ENCODE results near the gene CC2D2B. TPM values are rescaled to one million over a fixed set of nuclear protein-coding genes. Genes with fewer than 3 reads are reported as not detected.

The CC2D2B gene
- total RNA-seq, 1 donor from 2014 or later, result 2.5 TPM

DNA sequence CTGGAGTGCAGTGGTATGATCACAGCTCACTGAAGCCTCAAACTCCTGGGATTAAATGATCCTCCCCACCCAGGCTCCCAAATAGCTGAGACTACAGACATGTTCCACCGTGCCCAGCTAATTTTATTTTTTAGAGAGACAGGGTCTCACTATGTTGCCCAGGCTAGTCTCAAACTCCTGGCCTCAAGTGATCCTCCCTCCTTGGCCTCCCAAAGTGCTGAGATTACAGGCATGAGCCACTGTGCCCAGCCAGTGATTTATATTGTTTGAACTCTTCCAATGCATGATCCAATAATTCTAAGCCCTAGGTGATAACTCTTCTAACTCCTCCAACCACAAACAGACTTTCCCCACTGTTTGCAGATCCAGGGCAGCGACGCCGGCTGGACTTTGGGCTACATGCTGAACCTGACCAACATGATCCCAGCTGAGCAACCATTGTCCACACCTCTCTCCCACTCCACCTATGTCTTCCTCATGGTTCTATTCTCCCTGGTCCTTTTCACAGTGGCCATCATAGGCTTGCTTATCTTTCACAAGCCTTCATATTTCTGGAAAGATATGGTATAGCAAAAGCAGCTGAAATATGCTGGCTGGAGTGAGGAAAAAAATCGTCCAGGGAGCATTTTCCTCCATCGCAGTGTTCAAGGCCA is 41.8 kb upstream of the CC2D2B start:
- TF ChIP-seq POLR2AphosphoS5 (IDR thresholded peaks at IDR 0.05; ENCODE audit: insufficient read depth in 1 of 2, low read depth in 1 of 2) (no peak), POLR2A (IDR thresholded peaks at IDR 0.05) (no peak)
- TF ChIP-seq, protein P1, sequence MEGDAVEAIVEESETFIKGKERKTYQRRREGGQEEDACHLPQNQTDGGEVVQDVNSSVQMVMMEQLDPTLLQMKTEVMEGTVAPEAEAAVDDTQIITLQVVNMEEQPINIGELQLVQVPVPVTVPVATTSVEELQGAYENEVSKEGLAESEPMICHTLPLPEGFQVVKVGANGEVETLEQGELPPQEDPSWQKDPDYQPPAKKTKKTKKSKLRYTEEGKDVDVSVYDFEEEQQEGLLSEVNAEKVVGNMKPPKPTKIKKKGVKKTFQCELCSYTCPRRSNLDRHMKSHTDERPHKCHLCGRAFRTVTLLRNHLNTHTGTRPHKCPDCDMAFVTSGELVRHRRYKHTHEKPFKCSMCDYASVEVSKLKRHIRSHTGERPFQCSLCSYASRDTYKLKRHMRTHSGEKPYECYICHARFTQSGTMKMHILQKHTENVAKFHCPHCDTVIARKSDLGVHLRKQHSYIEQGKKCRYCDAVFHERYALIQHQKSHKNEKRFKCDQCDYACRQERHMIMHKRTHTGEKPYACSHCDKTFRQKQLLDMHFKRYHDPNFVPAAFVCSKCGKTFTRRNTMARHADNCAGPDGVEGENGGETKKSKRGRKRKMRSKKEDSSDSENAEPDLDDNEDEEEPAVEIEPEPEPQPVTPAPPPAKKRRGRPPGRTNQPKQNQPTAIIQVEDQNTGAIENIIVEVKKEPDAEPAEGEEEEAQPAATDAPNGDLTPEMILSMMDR (IDR thresholded peaks at IDR 0.05), result no peak
- no peak overlapping the region for H3K4me3 ChIP-seq
- H3K9me3 ChIP-seq, result no peaks in the 10 kb centered on the region
- intact Hi-C loops (cut with DNase I), result no loop called here
- H3K36me3 ChIP-seq, result peaks cover 0 to 9% of the 10 kb centered on the region in 2 donors
- no peaks in the 10 kb centered on the region for H3K27me3 ChIP-seq
- no peak for DNase-seq (ENCODE audit: extremely low spot score in 2 of 2)
- H3K27ac ChIP-seq, result peak overlapping the region; percentile 62
- no peaks in the 10 kb centered on the region for H3K4me1 ChIP-seq

DNA sequence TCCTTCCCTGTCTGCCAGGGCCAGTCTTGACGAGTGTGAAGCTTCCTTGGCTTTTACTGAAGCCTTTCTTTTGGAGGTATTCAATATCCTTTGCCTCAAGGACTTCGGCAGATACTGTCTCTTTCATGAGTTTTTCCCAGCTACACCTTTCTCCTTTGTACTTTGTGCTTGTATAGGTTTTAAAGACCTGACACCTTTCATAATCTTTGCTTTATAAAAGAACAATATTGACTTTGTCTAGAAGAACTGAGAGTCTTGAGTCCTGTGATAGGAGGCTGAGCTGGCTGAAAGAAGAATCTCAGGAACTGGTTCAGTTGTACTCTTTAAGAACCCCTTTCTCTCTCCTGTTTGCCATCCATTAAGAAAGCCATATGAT is 41.3 kb upstream of the CC2D2B start:
- intact Hi-C loops (cut with DNase I), result no loop called here
- DNase-seq (ENCODE audit: extremely low spot score in 2 of 2), result no peak
- H3K4me1 ChIP-seq, result no peaks in the 10 kb centered on the region

DNA sequence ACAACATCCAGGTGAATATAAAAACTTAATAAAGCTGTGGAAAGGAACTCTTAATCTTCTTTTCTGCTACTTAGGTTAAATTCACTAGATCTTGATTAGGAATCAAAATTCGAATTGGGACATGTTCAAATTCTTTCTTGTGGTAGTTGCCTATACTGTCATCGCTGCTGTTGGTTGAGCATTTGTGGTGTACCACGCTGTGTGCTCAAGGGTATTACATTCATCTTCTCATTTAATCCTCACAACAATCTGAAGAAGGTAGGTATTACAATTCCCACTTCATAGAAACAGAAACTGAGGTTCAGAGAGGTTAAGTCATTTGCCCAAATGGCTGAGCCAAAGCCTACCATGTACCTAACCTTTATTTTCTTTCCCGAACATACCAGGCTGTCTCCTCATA is 39.9 kb upstream of the CC2D2B start:
- Histone ChIP-seq H3K4me3 (no peak overlapping the region), H3K4me1 (no peaks in the 10 kb centered on the region), H3K9me3 (no peaks in the 10 kb centered on the region), H3K27me3 (no peaks in the 10 kb centered on the region), H3K36me3 (peaks cover 0 to 9% of the 10 kb centered on the region in 2 donors), H3K27ac (no peak overlapping the region)
- TF ChIP-seq, protein P1 (IDR thresholded peaks at IDR 0.05), result no peak
- no peak for TF ChIP-seq POLR2AphosphoS5 (IDR thresholded peaks at IDR 0.05; ENCODE audit: insufficient read depth in 1 of 2, low read depth in 1 of 2)
- no peak for DNase-seq (ENCODE audit: extremely low spot score in 2 of 2)
- intact Hi-C loops (cut with DNase I), result no loop called here

More for the DNA sequence above, 41.3 kb upstream of the CC2D2B start:
- Histone ChIP-seq H3K9me3 (no peaks in the 10 kb centered on the region), H3K4me3 (no peak overlapping the region), H3K36me3 (peaks cover 0 to 9% of the 10 kb centered on the region in 2 donors), H3K27ac (no peak overlapping the region), H3K27me3 (no peaks in the 10 kb centered on the region)
- TF ChIP-seq, protein P1 (IDR thresholded peaks at IDR 0.05), result no peak

DNA sequence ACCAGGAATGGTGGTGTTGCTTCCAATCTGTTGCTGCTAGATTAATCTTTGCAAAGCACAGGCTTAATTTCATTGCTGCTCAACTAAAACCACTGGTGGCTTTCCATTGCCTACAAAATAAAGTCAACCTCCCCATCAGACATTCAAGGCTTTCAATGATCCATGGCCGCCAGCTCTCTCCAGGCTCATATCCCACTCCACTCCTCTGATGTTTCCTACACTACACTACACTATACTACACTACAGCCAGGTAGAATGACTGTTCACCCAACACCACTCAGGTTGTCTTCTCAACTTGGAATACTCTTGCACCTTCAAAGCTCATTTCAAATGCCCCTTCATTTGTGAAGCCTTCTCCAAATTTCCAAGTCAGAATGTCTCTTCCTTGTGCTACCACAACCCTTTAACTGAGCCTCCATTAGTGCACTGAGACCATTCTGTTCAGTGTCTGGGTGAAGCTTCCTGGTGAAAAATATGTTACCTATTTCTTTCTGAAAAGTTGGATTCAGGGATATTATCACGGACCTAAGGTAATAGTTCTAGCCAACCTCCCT is 35.5 kb upstream of the CC2D2B start:
- no peaks in the 10 kb centered on the region for H3K27me3 ChIP-seq
- H3K4me1 ChIP-seq, result no peaks in the 10 kb centered on the region
- intact Hi-C loops (cut with DNase I), result no loop called here
- no peak overlapping the region for H3K4me3 ChIP-seq
- TF ChIP-seq, protein P1 (IDR thresholded peaks at IDR 0.05), result no peak
- TF ChIP-seq POLR2AphosphoS5 (IDR thresholded peaks at IDR 0.05; ENCODE audit: insufficient read depth in 1 of 2, low read depth in 1 of 2) (no peak), POLR2A (IDR thresholded peaks at IDR 0.05) (no peak)
- H3K27ac ChIP-seq, result no peak overlapping the region
- no peak for DNase-seq (ENCODE audit: extremely low spot score in 2 of 2)
- H3K36me3 ChIP-seq, result peaks cover 0 to 12% of the 10 kb centered on the region in 2 donors
- H3K9me3 ChIP-seq, result no peaks in the 10 kb centered on the region

DNA sequence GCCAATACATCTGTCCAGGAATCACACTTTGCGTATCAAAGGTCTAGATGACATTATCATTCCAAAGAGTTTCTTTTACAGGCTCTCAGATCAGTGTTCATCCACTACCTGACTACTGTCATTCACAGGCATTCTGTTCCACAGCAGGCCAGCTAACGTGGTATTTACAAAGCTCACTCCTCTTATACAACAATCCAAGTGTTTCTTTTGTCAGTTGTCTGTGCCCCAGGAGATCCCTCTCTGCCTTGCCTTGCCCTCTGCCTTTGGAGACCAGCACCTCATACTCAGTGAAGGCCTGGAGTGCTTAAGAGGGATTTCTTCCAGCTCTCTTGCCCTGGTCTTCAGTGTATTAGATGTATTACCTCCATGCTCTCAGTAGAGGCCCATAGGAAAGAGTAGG is 34.6 kb upstream of the CC2D2B start:
- Histone ChIP-seq H3K27me3 (no peaks in the 10 kb centered on the region), H3K9me3 (no peaks in the 10 kb centered on the region), H3K36me3 (peaks cover 0 to 12% of the 10 kb centered on the region in 2 donors), H3K4me1 (no peaks in the 10 kb centered on the region), H3K4me3 (no peak overlapping the region), H3K27ac (no peak overlapping the region)
- DNase-seq (ENCODE audit: extremely low spot score in 2 of 2), result no peak
- intact Hi-C loops (cut with DNase I), result no loop called here
- no peak for TF ChIP-seq POLR2A (IDR thresholded peaks at IDR 0.05)
- TF ChIP-seq, protein P1 (IDR thresholded peaks at IDR 0.05), result no peak
- no peak for TF ChIP-seq POLR2AphosphoS5 (IDR thresholded peaks at IDR 0.05; ENCODE audit: insufficient read depth in 1 of 2, low read depth in 1 of 2)

Measured in vagina (tissue), 2 donors.